H9 (cell line): Measurements from ENCODE around the gene ADCY5. TPM values are rescaled to one million over a fixed set of nuclear protein-coding genes. Genes with fewer than 3 reads are reported as not detected.

Experiments
- DNase-seq: peaks from one replicate; pipeline ENCODE4 v3.0.0-alpha.2; 2017
- H2AFZ ChIP-seq: one replicate; pipeline ENCODE4 v1.6.1; 2013; ENCODE audit warnings: mild to moderate bottlenecking, low read length, control low read depth, moderate library complexity
- H2AK5ac ChIP-seq: 2 replicates; pipeline ENCODE4 v1.6.1; 2013; ENCODE audit warnings: low read length, control low read depth, mixed read lengths; ENCODE audit not compliant: insufficient read length
- H2BK120ac ChIP-seq: one replicate; pipeline ENCODE4 v1.6.1; 2013; ENCODE audit warnings: low read depth, mild to moderate bottlenecking, low read length, control low read depth, inconsistent platforms; ENCODE audit not compliant: poor library complexity, severe bottlenecking
- H2BK12ac ChIP-seq: 2 replicates; pipeline ENCODE4 v1.6.1; 2013; ENCODE audit warnings: low read length, control low read depth, mixed read lengths, low read depth; ENCODE audit not compliant: insufficient read length
- H2BK15ac ChIP-seq: 2 replicates; pipeline ENCODE4 v1.6.1; 2013; ENCODE audit warnings: low read depth, low read length, control low read depth
- H2BK20ac ChIP-seq: one replicate; pipeline ENCODE4 v1.6.1; 2013; ENCODE audit warnings: low read depth, mild to moderate bottlenecking, low read length, control low read depth, inconsistent platforms; ENCODE audit not compliant: poor library complexity, severe bottlenecking
- H2BK5ac ChIP-seq: 2 replicates; pipeline ENCODE4 v1.6.1; 2013; ENCODE audit warnings: low read length, control low read depth, mixed read lengths; ENCODE audit not compliant: insufficient read length
- H3K14ac ChIP-seq: 2 replicates; pipeline ENCODE4 v1.6.1; 2013; ENCODE audit warnings: low read length, control low read depth; ENCODE audit not compliant: insufficient read depth
- H3K18ac ChIP-seq: 2 replicates; pipeline ENCODE4 v1.6.1; 2013; ENCODE audit warnings: low read depth, mild to moderate bottlenecking, mixed read lengths, low read length, control low read depth; ENCODE audit not compliant: insufficient read length
- H3K23ac ChIP-seq: 2 replicates; pipeline ENCODE4 v1.6.1; 2013; ENCODE audit warnings: low read length, control low read depth, mixed read lengths, low read depth; ENCODE audit not compliant: insufficient read length
- H3K23me2 ChIP-seq: 2 replicates; pipeline ENCODE4 v1.6.1; 2013; ENCODE audit warnings: low read depth, mild to moderate bottlenecking, mixed read lengths, low read length, control low read depth; ENCODE audit not compliant: insufficient read length, poor library complexity, severe bottlenecking
- H3K27ac ChIP-seq: 2 replicates; pipeline ENCODE4 v1.5.1; 2013; ENCODE audit warnings: low read length, control low read depth, mixed read lengths, low read depth; ENCODE audit not compliant: insufficient read length
- H3K27me3 ChIP-seq: 2 replicates; pipeline ENCODE4 v1.6.1; 2013; ENCODE audit warnings: low read length, control low read depth, inconsistent platforms; ENCODE audit not compliant: insufficient read depth
- H3K4ac ChIP-seq: 2 replicates; pipeline ENCODE4 v1.6.1; 2013; ENCODE audit warnings: low read depth, mild to moderate bottlenecking, control low read depth, inconsistent platforms, low read length, moderate library complexity
- H3K4me1 ChIP-seq: 2 replicates; pipeline ENCODE4 v1.6.1; 2013; ENCODE audit warnings: low read length, control low read depth, inconsistent platforms; ENCODE audit not compliant: insufficient read depth
- H3K4me2 ChIP-seq: 2 replicates; pipeline ENCODE4 v1.6.1; 2013; ENCODE audit warnings: low read length, control low read depth, mixed read lengths; ENCODE audit not compliant: insufficient read length, insufficient read depth
- H3K56ac ChIP-seq: 2 replicates; pipeline ENCODE4 v1.6.1; 2013; ENCODE audit warnings: low read depth, mild to moderate bottlenecking, mixed read lengths, low read length, control low read depth; ENCODE audit not compliant: insufficient read length
- H3K79me1 ChIP-seq: 2 replicates; pipeline ENCODE4 v1.6.1; 2013; ENCODE audit warnings: low read depth, mild to moderate bottlenecking, moderate library complexity, low read length, control low read depth, inconsistent platforms; ENCODE audit not compliant: insufficient read depth, poor library complexity, severe bottlenecking
- H3K79me2 ChIP-seq: 2 replicates; pipeline ENCODE4 v1.6.1; 2013; ENCODE audit warnings: low read length, control low read depth, inconsistent platforms; ENCODE audit not compliant: insufficient read depth
- H3K9ac ChIP-seq: 2 replicates; pipeline ENCODE4 v1.6.1; 2013; ENCODE audit warnings: low read length, control low read depth, mixed read lengths; ENCODE audit not compliant: insufficient read length; ENCODE audit errors: extremely low read depth
- H3K9me3 ChIP-seq: one replicate; pipeline ENCODE4 v1.6.1; 2013; ENCODE audit warnings: low read depth, low read length, inconsistent platforms; ENCODE audit not compliant: control insufficient read depth
- H3T11ph ChIP-seq: one replicate; pipeline ENCODE4 v1.6.1; 2013; ENCODE audit warnings: mild to moderate bottlenecking, low read length, control low read depth, inconsistent platforms
- H4K20me1 ChIP-seq: one replicate; pipeline ENCODE4 v1.6.1; 2013; ENCODE audit not compliant: control insufficient read depth, insufficient read length, insufficient read depth
- H4K5ac ChIP-seq: 2 replicates; pipeline ENCODE4 v1.6.1; 2013; ENCODE audit warnings: low read depth, mild to moderate bottlenecking, mixed read lengths, low read length, control low read depth; ENCODE audit not compliant: insufficient read length
- H4K8ac ChIP-seq: replicated peaks from 2 replicates; pipeline ENCODE4 v1.6.1; 2013; ENCODE audit warnings: low read length, control low read depth, mixed read lengths, low read depth; ENCODE audit not compliant: insufficient read length
- H4K91ac ChIP-seq: 2 replicates; pipeline ENCODE4 v1.6.1; 2013; ENCODE audit warnings: low read depth, mild to moderate bottlenecking, moderate library complexity, mixed read lengths, low read length, control low read depth; ENCODE audit not compliant: insufficient read length
- H3K27ac Mint-ChIP-seq, 3 experiments: 2 replicates in 2 of 3; 3 replicates in 1 of 3; pipeline ENCODE4 v1.8.0; 2020 to 2021; ENCODE audit warnings: mixed read lengths in 3 of 3, mild to moderate bottlenecking in 1 of 3, moderate library complexity in 1 of 3
- H3K27me3 Mint-ChIP-seq: 2 replicates; pipeline ENCODE4 v1.8.0; 2021; ENCODE audit warnings: low read depth, mild to moderate bottlenecking, moderate library complexity, mixed read lengths
- H3K36me3 Mint-ChIP-seq, 3 experiments: 2 replicates in 2 of 3; 3 replicates in 1 of 3; pipeline ENCODE4 v1.8.0; 2020 to 2021; ENCODE audit warnings: low read depth in 3 of 3, mixed read lengths in 3 of 3; ENCODE audit not compliant: insufficient read depth in 1 of 3
- H3K4me1 Mint-ChIP-seq, 2 experiments: 2 replicates each; pipeline ENCODE4 v1.8.0; 2020; ENCODE audit warnings: mixed read lengths in 2 of 2
- H3K4me3 Mint-ChIP-seq, 2 experiments: 2 replicates in 1 of 2; 3 replicates in 1 of 2; pipeline ENCODE4 v1.8.0; 2020 to 2021; ENCODE audit warnings: mild to moderate bottlenecking in 2 of 2, mixed read lengths in 2 of 2, moderate library complexity in 1 of 2
- H3K9me3 Mint-ChIP-seq, 2 experiments: 2 replicates in 1 of 2; 3 replicates in 1 of 2; pipeline ENCODE4 v1.8.0; 2020; ENCODE audit warnings: mild to moderate bottlenecking in 2 of 2, mixed read lengths in 2 of 2, moderate library complexity in 1 of 2
- WGBS: extraction: QIAGEN DNeasy Blood & Tissue Kit; methylation state at CpG from one replicate; pipeline ENCODE4 v1.1.7; 2013; ENCODE audit warnings: missing lambda C conversion rate, low lambda C conversion rate, mixed read lengths; ENCODE audit not compliant: insufficient read length; ENCODE audit errors: extremely low coverage; 5-methylcytosine and 5-hydroxymethylcytosine counted together
- total RNA-seq: library from RNA; stranded (reverse); gene quantifications from 2 replicates; pipeline ENCODE4 v1.2.1, GENCODE V29; 2021
- TF ChIP-seq, protein P1 (sequence below): fragments of 200-600 bp; sonication (generic); conservative IDR thresholded peaks from 3 replicates; pipeline ENCODE4 v1.8.0; 2021; ENCODE audit warnings: antibody characterized with exemption, mild to moderate bottlenecking

Gene ADCY5
- total RNA-seq, 1 experiment from 2014 or later, result 5.0 TPM

DNA sequence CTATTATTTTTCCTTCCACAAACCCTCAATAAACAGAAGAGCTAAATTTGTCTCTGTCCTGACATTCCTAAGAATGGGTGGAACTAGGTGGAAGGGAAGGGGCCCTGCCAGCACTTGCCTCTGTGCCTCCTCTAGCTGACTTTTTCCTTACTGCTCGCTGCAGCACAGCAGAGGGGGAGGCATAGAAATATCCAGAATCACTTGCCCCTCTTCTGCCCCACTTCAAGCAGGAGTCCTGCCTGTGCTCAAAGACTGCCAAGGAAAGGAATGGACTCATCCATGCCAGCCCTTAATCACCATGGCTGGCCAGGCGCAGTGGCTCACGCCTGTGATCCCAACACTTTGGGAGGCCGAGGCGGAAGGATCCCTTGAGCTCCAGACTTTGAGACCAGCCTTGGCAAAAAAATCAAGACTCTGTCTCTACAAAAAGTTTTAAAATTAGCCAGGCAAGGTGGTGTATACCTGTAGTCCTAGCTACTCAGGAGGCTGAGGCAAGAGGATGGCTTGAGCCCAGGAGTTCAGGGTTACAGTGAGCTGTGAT, 51.8 kb downstream of the ADCY5 start:
- no peak overlapping the region for H3K23ac ChIP-seq
- DNase-seq, result no peak
- peaks cover 14% of the 10 kb centered on the region for H3K27me3 Mint-ChIP-seq
- no peaks in the 10 kb centered on the region for H3K79me1 ChIP-seq
- no peak overlapping the region for H4K5ac ChIP-seq
- no peak overlapping the region for H2BK15ac ChIP-seq
- no peak overlapping the region for H3T11ph ChIP-seq
- H3K27ac Mint-ChIP-seq, result no peak overlapping the region
- WGBS, result no CpG with 5 or more reads among the region's 5 CpGs
- H3K9me3 Mint-ChIP-seq, result no peaks in the 10 kb centered on the region
- H3K4me1 ChIP-seq, result no peaks in the 10 kb centered on the region
- no peak overlapping the region for H3K18ac ChIP-seq
- H3K9me3 ChIP-seq, result no peaks in the 10 kb centered on the region
- no peak overlapping the region for H3K56ac ChIP-seq
- no peak overlapping the region for H2AFZ ChIP-seq
- no peak overlapping the region for H3K27ac ChIP-seq
- no peak overlapping the region for H2BK5ac ChIP-seq
- H3K9ac ChIP-seq, result no peak overlapping the region
- H3K79me2 ChIP-seq, result no peaks in the 10 kb centered on the region
- H3K36me3 Mint-ChIP-seq, result no peaks in the 10 kb centered on the region; a peak in 1 of 7 replicates
- H4K91ac ChIP-seq, result no peak overlapping the region
- no peak overlapping the region for H2BK20ac ChIP-seq
- H3K4me3 Mint-ChIP-seq, result no peak overlapping the region
- H3K4me2 ChIP-seq, result no peak overlapping the region
- no peak overlapping the region for H3K4ac ChIP-seq
- no peak overlapping the region for H4K8ac ChIP-seq
- H3K4me1 Mint-ChIP-seq, result peaks cover 8 to 12% of the 10 kb centered on the region in 2 experiments
- H3K14ac ChIP-seq, result no peak overlapping the region
- no peaks in the 10 kb centered on the region for H3K23me2 ChIP-seq
- H2BK12ac ChIP-seq, result no peak overlapping the region
- H2BK120ac ChIP-seq, result no peak overlapping the region
- TF ChIP-seq, protein P1, sequence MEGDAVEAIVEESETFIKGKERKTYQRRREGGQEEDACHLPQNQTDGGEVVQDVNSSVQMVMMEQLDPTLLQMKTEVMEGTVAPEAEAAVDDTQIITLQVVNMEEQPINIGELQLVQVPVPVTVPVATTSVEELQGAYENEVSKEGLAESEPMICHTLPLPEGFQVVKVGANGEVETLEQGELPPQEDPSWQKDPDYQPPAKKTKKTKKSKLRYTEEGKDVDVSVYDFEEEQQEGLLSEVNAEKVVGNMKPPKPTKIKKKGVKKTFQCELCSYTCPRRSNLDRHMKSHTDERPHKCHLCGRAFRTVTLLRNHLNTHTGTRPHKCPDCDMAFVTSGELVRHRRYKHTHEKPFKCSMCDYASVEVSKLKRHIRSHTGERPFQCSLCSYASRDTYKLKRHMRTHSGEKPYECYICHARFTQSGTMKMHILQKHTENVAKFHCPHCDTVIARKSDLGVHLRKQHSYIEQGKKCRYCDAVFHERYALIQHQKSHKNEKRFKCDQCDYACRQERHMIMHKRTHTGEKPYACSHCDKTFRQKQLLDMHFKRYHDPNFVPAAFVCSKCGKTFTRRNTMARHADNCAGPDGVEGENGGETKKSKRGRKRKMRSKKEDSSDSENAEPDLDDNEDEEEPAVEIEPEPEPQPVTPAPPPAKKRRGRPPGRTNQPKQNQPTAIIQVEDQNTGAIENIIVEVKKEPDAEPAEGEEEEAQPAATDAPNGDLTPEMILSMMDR, result no peak
- H3K27me3 ChIP-seq, result no peaks in the 10 kb centered on the region
- H4K20me1 ChIP-seq, result no peaks in the 10 kb centered on the region
- H2AK5ac ChIP-seq, result no peak overlapping the region
